Transverse colon (tissue), 4 donors: ENCODE measurements around the gene MAP4K3.

Experiments
- CTCF ChIP-seq, 5 experiments: fragments of 200-600 bp in 3 of 5; fragments of 450-650 bp in 2 of 5; sonication (generic) in 3 of 5; IDR thresholded peaks; 1 replicate in 2 of 5; 2 replicates in 3 of 5; pipeline ENCODE4 v1.5.1; 2016 to 2017; ENCODE audit warnings: antibody characterized with exemption in 5 of 5, inconsistent platforms in 3 of 5, mild to moderate bottlenecking in 2 of 5, moderate library complexity in 1 of 5
- POLR2AphosphoS5 ChIP-seq, 3 donors: sonication (generic); formaldehyde crosslinking; IDR thresholded peaks; one replicate each; pipeline ENCODE4 v1.6.1; 2016; ENCODE audit warnings: antibody characterized with exemption in 3 of 3

- TF ChIP-seq CTCF (IDR thresholded peaks at IDR 0.05) (no peak), POLR2AphosphoS5 (IDR thresholded peaks at IDR 0.05) (no peak)
Observed at GRCh38 chr2:39481611-39482010, 44.5 kb upstream of the MAP4K3 start.
